ENCODE data around the gene LDLRAD4.
A peak's percentile ranks its signal among the peaks of the same experiment; 100 is the strongest.

LDLRAD4 gene

DNA sequence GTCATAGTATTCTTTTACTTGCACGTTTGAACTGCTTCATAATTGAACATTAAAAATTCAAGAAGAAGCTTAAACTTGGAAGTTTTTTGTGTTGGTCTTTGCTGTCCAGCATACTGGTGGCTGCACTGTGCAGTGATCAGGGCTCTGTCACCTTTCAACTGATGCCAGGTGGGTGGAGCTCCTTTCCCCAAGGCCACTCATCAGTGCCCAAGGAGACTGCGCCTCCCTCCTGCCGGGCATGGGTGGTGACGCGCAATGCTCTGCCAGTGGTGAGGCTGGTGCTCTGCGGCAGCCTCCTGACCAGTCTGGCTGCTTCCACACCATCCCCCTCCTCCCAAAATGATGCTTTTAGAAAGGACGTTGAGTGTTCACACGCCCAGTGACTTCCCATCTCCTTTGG is 16.0 kb upstream of the LDLRAD4 start:
- no peak for DNase-seq (ENCODE audit: low read depth)

DNA sequence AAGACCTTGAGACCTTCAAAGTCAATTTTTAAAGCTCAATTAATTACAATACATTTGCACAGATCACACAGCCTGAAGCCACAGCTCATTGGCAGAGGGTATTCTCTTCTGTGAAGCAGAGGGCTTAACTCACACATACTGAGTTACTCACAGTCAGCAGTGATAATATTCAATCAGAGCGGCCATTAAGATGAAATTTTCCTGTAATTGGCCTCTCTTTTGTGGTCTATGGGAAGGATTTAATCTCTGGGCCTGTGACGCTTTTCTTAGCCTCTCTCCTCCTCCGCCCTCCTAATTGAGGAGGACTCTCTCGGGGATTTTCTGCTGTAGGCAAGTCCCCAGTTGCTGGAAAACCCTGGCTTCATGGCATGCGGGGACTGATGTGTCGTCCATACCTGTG is 12.3 kb upstream of the LDLRAD4 start:
- no peak for DNase-seq (ENCODE audit: low read depth)

DNA sequence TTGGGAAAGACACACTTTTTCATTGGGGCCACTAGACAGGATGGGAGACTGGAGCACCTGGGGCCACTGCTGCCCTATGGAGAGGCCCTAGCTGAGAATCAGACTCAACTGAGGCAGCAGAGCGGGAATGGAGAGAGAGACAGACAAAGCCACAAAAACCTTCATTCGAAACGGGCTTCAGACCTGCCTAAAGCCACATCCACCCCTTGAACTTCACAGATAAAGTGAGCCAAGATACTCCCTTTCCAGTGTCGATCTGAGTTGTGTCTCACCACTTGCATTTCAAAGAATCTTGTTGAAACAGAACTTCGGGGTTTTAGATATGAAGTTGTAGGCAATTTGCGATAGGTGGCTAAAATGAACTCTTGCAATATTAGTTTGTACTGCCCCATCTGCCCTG is 11.3 kb upstream of the LDLRAD4 start:
- DNase-seq (ENCODE audit: low read depth): no peak

DNA sequence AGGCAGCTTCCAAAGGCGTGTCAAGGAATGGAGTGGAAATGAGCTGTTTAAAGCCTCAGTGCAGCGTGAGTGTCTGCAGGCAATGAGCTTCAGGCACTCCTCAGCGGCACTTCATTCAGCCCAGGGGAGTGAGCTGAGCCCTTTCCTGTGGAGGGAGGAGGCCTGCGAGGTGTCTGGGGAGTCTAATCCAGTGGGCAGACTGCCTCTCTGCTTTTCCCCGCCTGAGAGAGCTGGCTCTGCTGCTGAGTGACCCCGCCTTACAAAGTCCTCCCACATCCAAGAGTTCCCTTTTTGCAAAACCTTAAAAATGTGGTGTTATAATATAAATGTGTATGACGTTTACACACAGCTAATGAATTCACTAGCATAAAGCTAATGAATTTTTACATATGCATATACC is 7.0 kb upstream of the LDLRAD4 start:
- DNase-seq (ENCODE audit: low read depth): no peak

DNA sequence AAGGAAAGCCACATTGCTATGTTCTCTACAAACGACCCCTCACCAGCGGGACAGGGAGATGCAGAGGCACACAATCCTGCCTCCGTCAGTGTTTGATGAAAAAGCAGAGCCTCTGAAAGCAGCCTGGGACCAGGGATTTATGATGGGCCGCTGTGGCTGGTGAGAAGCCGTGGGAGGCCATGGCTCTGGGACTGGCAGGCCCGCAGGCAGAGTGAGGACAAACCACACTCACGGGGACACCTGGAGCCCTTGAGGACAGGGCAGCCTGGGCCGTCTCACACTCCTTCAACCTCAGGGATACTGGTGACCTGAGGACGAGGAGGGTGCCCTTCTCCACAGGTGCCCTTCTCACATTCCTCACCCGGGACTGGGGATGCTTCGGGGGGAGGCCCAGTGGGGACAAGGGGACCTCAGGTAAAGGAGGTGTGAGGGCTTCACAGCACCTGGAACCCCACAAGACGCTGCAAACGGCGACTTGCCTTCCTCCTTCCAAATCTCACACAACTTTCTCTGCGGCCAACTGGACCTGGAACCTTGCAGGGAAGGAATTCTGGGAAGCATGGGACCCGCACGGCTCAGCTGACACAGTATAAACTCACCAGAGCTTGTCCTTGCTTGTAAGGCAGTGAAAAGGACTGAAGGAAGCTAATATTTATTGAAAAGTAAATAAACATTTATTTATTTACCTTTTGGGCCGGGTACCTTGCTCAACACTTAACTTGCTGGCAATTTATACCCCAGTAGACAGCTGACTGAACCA is 5.3 kb upstream of the LDLRAD4 start:
- no peak for DNase-seq (ENCODE audit: low read depth)

DNA sequence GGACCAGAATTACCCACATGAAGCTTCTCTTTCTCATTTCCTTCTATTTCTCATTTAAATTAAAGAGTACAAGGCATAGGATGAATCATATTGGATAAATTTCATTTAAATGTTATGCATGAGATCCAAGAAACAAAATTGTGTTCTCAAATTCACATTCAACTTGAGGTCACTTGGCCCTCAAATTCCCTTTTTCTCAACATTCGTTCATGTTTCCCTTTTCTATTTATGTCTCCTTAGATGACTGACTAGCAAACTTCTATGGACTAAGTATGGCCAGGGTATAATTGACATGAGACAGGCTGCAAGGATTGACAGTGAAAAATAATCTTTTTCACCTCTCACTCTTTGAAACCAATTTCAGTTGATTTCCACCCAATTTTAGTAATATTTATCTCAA is 4.0 kb upstream of the LDLRAD4 start:
- no peak for DNase-seq (ENCODE audit: low read depth)

DNA sequence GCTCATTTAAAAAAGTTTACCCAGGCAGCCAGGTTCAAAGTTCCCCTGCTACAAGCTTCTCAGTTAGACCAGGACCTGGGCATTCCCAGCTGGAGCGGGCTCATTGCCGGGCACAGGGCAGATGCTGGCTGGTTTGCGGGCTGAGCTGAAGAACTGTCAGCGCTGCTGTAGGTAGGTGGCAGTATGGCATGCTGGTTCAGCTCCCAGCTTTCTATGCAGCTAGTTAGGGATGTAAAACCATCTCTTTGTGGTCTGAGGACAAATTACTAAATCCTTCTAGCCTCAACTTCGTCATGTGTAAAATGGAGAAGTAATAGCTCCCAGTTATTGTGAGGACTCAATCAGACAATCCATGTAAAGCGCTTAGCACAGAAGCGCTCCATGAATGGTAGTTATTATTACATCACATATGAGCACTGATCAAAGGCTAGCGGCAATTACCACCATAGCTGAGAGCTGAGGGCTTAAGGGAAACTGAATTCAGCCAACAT is 2.4 kb upstream of the LDLRAD4 start:
- peak; percentile 21 for DNase-seq (ENCODE audit: low read depth)

DNA sequence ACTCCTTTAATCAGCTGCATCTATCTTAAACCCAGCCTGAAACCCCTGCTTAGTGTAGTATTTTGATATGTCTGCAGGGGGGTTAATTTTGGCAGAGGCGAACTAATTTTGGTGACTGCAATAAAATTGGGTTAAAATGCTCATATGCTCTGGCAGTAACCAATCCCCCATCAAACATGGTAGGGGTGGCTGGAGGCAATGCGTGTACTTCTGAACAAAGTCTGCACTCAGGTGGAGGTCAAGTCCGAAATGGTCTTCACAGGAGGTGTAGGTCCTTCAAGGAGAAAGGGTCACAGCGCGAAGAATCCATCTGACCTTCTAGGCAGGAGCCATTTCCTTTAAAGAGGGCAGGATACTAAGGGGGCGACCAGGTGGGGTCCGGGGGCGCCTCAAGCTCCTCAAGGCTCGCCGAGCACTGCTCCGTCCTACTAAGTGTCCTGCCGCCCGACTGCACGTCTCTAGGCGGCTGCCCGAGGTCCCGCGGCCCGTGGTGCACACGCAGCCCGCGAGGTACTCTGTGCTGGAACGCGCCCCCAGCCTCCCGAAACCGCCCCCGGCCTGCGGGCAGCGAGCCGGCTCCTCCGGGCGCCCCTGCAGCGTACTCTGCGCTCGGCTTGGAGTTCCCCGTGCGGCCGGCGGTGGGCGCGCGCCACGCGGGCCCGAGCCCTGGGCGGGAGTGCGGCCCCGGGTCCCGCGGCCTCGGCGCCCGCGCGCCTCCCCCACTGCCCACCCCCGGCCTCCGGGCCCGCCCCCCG is 1.7 kb upstream of the LDLRAD4 start:
- DNase-seq (ENCODE audit: low read depth): no peak

DNA sequence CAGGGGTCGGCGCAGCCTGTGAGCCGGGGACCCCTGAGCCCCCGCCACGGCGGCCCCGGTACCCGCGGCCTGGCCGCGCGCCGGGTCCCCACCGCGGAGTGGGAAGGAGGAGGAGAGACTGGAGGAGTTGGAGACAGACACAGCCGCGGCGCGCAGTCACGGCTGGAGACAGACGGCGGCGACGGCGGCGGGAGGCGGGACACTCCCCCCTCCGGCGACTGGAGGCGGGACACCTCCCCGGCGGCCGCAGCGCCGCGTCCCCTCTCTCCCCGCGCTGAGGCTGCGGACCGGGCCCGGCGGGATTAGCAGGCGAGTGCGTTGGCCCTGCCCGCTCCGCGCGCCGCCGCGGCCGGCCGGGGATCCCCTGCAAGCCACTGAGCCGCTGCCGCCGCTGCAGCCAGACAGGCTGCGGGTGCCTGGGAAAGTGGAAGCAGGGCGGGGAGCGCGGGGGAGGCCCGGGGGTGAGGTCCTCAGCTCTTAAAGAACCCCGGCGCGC is 1.0 kb upstream of the LDLRAD4 start:
- DNase-seq (ENCODE audit: low read depth): no peak

DNA sequence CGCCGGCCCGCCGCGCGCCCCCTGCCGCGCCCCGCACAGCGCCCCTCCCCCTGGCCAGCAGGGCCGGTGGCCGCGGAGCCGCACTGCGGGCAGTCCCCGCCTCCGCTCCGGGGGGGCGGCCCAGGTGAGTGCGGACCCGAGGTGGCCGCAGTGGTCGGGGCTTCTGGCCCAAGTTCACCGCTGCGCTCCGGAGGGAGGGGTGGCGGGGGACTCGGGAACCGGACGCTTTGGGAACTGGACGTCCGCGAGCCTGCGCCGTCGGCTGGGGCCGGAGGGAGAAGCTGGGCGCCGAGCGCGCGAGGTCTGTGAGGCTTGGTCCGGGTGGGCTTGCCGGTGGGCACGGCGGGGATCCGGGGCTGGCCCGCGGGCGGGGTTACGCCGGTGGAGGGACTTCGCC is 591 bp upstream of the LDLRAD4 start:
- DNase-seq (ENCODE audit: low read depth): no peak

DNA sequence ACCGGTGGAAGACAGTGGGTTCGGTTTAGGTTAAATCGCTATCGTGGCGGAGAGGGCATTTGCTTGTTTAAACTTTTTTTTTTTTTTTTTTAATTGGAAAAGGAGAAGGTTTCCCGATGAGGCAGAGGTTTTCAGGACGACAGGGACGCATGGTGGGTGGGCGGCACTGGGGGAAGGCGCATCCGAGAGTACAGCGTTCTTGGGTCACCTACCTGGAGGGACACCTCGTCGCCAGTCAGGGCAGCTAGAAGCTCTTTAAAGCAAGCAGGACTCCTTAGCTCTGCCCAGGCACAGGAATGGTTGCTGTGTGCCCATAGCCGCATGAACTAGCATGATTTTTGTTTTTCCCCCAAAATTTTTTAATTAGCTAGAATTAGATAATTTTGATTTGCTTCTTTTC is 437 bp downstream of the LDLRAD4 start:
- DNase-seq (ENCODE audit: low read depth): no peak

DNA sequence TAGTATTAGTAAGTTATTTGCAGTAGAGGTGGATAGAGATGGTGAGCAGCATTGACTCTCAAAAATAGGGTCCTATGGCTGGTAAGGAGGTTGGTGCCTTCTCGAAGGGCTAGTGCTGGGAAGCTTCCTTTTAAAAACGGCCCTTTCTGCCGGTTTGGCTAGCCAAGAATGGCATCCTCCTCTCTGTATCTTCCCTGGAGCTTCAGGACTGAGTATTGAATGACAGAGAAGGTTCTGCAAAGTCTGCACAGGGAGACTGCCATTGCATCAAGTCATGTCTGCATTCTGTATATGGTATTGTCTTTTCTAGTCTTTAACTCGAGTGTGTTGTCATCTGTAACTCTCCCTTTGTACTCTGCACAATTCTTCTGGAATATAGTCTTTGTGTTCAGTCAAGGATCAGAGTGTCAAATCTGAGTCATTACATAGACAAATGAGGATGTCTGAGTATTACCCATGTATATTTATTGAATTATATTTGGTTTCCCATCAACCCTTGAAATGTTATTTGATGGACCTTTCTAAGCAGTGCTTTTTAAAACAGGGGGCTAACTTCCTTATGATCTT is 1.1 kb downstream of the LDLRAD4 start:
- DNase-seq (ENCODE audit: low read depth): no peak

DNA sequence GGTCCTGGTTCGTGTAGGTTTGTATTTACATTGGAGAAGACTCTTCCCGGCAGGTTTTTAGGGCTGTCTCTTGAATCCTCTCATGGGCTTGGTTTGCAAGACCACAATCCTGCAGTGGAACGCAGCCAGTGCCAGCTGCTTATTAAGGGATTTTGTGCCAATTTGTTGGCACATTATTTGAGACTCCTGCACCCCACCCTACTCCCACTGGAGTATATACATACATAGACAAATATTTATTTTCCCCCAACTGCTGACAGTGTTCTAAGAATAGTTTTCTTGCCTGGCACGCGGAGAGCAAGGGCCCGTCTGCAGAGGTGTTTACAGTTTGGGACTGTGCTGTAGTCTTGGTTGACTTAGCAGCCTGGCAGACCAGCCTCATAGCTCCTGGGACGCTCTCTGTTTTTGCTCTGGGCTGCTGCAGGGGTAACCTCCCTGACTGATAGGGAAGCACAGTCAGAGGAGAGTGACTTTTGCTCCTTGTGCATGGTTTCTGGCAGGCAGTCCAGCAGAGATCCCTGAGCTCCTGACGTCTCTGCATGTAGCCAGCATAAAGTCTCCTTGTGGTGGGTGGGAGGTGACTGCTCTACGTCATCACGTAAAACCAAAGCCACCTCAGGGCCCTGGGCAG is 1.9 kb downstream of the LDLRAD4 start:
- no peak for DNase-seq (ENCODE audit: low read depth)

DNA sequence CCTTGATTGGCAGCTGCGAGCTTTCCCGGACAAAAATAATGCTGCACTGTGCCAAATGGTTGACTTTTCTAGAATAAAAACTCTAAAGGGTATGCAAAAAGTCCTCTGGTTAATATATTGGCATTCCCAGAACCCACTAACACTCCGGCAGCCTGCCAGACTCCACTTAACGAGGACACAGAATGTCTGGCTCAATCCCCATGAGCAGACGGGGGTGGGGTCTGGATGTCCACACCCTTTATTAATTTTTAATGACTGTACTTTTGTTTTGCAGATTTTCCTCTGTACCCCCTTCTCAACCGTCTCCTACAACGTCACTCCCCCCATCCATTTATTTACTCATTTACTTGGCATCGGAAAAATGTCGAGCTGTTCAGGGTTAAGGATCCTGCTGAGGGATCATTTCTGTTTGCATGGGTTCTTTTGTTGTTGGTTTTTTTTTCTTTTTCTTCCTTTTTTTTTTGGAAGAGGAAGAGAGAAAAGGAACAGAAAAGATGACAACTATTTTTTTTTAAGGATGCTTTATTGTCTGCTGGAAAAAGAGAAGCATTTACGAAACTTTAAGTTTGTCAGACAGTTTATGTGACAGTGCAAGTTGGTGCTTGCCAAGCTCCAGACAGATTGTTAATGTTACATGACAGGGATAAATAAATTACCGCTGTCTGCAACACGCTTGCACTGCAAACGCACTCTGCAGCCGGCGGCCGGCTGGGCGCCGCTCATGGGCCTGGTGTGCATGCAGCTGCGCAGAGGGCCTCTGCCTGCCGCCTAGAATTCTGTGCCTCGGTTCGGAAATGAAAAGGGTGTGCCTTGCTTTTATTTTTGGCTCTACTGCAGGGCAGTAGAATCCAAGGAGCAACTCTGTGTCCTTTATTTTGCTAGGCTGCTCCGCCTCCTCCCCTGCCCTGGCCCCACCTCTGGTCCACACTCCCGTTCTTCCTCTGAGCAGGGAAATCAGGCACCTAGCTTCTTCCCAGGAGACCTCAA is 3.6 kb downstream of the LDLRAD4 start:
- DNase-seq (ENCODE audit: low read depth): no peak

DNA sequence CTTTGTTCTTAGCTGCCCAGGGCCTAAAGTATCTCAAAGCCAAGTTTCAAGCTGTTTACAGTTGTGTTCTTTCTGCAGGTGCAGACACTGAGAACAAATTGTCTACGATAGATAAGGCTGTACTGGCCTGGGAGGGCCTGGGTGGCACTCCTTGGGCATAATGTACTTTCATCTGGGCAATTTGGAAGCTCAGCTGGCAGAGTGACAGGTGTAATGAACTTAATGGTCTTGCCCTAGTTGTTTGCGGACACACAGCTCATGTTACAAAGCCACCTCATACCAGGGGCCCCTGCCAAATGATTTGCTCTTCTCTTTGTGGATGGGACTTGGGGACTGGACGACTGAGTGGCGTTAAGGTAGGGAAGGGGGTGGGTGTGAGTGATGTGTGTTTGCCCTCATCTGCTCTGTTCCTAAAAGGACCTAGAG is 4.3 kb downstream of the LDLRAD4 start:
- no peak for DNase-seq (ENCODE audit: low read depth)

DNA sequence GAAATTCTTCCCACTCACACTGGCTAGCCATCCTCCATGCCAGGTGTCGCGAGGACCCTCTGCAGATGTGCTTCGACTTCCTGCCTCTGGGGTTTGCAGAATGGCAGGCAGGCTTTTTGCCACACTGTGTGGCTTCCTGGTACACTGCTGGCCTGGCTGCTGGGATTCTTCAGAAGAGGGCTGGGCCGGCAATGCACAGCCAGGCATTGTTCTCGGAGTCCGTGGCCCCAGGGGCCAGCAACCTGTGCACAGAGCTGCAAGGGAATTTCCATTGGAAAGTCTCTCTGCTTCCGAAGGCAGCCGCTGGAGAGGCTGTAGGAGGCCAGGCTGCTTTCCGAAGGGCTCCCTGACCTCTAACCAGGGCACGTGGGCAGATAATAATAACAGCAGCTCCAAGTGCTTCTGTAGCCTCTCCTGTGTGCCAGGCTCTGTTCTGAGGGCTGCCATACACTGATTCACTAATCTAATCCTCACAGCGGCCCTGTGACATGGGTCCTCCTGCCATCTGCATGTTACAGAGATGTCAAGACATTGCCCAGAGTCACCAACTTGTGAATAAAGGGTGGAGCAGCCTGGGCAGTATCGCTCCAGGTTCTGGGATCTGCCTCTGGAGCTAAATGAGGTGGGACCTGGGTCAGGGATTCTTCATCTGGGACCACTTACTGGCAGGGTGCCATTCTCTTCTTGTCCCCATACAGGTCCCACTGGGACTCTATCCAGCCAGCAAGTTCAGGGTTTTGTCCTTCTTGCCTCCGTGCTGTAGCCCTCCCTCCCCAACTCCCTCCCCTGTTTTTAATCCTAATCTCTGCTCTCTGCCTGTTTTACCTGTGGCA is 5.0 kb downstream of the LDLRAD4 start:
- DNase-seq (ENCODE audit: low read depth): no peak

DNA sequence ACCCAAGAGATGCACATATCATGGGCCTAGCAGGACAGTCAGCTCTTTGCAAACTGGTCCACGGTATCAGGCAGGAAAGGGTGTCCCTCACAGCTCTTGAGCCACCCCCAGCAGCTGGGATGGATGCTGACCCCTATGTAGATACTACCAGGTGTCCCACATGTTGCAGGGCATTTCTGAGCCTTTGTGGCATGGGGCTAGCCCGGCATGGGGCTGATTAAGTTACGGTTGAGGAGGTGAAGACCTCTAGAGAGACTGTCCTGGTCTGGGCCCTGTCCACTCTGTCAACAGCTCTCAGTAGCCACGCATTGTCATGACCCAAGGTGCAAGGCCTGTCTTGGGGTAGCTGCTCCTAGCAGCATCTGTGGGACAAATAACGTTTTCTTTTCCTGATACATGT is 6.7 kb downstream of the LDLRAD4 start:
- no peak for DNase-seq (ENCODE audit: low read depth)

DNA sequence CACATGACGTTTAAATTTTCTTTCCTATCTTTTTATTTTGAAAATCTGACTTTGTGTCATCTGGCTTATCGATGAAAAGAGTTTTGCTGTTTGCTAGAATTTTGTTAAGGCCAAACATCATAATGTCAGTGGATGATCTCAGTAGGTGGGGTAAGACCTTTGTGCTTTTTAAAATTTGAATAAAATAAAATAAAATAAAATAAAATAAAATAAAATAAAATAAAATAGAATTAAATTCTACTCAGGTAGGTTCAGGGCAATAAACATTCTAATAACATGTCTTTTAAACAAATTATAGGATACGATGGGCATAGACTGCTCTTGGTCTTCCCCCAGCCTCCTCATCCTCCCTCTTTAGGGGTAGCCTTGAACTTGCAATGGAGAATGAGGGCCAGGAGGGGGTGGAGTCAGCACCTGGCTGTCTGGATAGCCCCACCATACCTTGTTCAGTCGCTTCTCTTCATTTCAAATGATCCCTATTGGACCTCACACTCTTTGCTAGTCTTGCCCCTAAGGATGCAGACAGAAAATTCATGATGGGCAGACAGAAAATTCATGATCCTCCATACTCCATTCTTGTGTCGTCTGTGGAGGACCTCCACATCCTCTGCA is 8.1 kb downstream of the LDLRAD4 start:
- no peak for DNase-seq (ENCODE audit: low read depth)

DNA sequence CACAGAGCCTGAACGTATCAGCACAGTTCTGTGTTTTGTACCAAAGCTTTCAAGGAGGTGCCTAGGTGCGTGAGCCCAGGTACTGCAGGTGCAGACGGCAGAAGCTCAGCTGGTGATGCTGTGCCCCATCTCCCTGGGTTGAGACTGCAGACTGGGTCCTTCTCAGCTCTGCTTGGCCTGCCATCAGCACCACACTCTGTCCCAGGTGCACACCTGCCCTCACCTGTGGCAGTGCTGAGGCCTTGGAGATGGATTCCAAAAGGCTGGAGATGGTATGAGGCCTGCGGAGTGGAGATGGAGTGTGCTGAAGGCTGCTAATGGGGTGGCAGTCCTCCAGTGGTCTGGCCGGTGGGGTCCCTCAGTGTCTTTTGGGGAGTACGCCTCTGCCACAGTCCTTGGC is 9.3 kb downstream of the LDLRAD4 start:
- no peak for DNase-seq (ENCODE audit: low read depth)
